Body of pancreas (tissue), 4 donors: ENCODE measurements around the gene CTSL. TPM values are rescaled to one million over a fixed set of nuclear protein-coding genes. Genes with fewer than 3 reads are reported as not detected.
A peak's percentile ranks its signal among the peaks of the same experiment; 100 is the strongest.

Source experiments
- ATAC-seq: fragments of 150-250 bp; one replicate; pipeline ENCODE4 v1.9.1; 2016
- DNase-seq, 4 donors: peaks; one replicate each; pipeline ENCODE4 v3.0.0-alpha.2; 2019
- H3K27ac ChIP-seq, 4 donors: fragments of 200-600 bp; sonication (generic); 1 replicate in 3 of 4; 2 replicates in 1 of 4; pipeline versions ENCODE4 v1.5.1 to v1.6.1; 2016 to 2019; ENCODE audit warnings: mild to moderate bottlenecking in 1 of 4, mixed read lengths in 1 of 4, moderate library complexity in 1 of 4
- H3K27me3 ChIP-seq, 2 donors: fragments of 200-600 bp; sonication (generic); one replicate each; pipeline ENCODE4 v1.6.0; 2016; ENCODE audit warnings: mild to moderate bottlenecking in 1 of 2
- H3K36me3 ChIP-seq, 2 donors: fragments of 200-600 bp; sonication (generic); replicated peaks in 1 of 2; 2 replicates each; pipeline ENCODE4 v1.5.1; 2016; ENCODE audit warnings: low read depth in 2 of 2; ENCODE audit not compliant: insufficient read depth in 1 of 2
- H3K4me1 ChIP-seq: fragments of 200-600 bp; sonication (generic); one replicate; pipeline ENCODE4 v1.6.0; 2016
- H3K4me3 ChIP-seq, 2 donors: fragments of 200-600 bp; sonication (generic); 1 replicate in 1 of 2; 2 replicates in 1 of 2; pipeline ENCODE4 v1.5.1; 2016 to 2019
- H3K9me3 ChIP-seq, 3 donors: fragments of 200-600 bp; sonication (generic); 1 replicate in 2 of 3; 2 replicates in 1 of 3; pipeline ENCODE4 v1.5.1; 2016
- POLR2A ChIP-seq, 3 donors: fragments of 450-650 bp; IDR thresholded peaks; one replicate each; pipeline ENCODE4 v1.6.1; 2016; ENCODE audit warnings: antibody characterized with exemption in 3 of 3, mild to moderate bottlenecking in 2 of 3
- WGBS, 2 donors: methylation state at CpG; one replicate each; pipeline ENCODE4 v1.1.5; 2017; 5-methylcytosine and 5-hydroxymethylcytosine counted together
- intact Hi-C: fragments of 100-400 bp; cut with DNase I; formaldehyde crosslinking; loops from one replicate; pipeline ENCODE4 v1.15.1; 2023
- total RNA-seq, 2 donors: library from RNA; depleted of rRNA; stranded (reverse); fragments of >200 nt; gene quantifications; one replicate each; pipeline ENCODE4 v1.1.0, GENCODE V29; 2016
- TF ChIP-seq, protein P1 (sequence below), 7 experiments: fragments of 450-650 bp in 4 of 7; fragments of 200-600 bp in 3 of 7; sonication (generic) in 3 of 7; IDR thresholded peaks; one replicate each; pipeline ENCODE4 v1.5.1; 2016 to 2019; ENCODE audit warnings: antibody characterized with exemption in 7 of 7

Gene CTSL
- total RNA-seq, 2 donors from 2014 or later, result 45.8 to 60.2 TPM

- H3K27ac ChIP-seq, result no peak overlapping the region
- TF ChIP-seq POLR2A (IDR thresholded peaks at IDR 0.05), result no peak
- TF ChIP-seq, protein P1, sequence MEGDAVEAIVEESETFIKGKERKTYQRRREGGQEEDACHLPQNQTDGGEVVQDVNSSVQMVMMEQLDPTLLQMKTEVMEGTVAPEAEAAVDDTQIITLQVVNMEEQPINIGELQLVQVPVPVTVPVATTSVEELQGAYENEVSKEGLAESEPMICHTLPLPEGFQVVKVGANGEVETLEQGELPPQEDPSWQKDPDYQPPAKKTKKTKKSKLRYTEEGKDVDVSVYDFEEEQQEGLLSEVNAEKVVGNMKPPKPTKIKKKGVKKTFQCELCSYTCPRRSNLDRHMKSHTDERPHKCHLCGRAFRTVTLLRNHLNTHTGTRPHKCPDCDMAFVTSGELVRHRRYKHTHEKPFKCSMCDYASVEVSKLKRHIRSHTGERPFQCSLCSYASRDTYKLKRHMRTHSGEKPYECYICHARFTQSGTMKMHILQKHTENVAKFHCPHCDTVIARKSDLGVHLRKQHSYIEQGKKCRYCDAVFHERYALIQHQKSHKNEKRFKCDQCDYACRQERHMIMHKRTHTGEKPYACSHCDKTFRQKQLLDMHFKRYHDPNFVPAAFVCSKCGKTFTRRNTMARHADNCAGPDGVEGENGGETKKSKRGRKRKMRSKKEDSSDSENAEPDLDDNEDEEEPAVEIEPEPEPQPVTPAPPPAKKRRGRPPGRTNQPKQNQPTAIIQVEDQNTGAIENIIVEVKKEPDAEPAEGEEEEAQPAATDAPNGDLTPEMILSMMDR (IDR thresholded peaks at IDR 0.05), result no peak
- peaks cover 18% of the 10 kb centered on the region for H3K4me1 ChIP-seq
- ATAC-seq, result no peak
- H3K4me3 ChIP-seq, result no peak overlapping the region
- H3K27me3 ChIP-seq, result no peaks in the 10 kb centered on the region
- DNase-seq, result no peak
- 94 to 99% methylated on average over 4 of the region's 4 CpGs for WGBS, 2 donors
- H3K9me3 ChIP-seq, result no peaks in the 10 kb centered on the region
- peaks cover 5 to 18% of the 10 kb centered on the region in 2 donors for H3K36me3 ChIP-seq
- intact Hi-C loops, result no loop called here
Measured at GRCh38 chr9:87699835-87700234, 26.1 kb upstream of the CTSL start.

GRCh38 chr9:87701491-87701890, 24.4 kb upstream of the CTSL start:
- intact Hi-C loops, result no loop called here
- H3K27ac ChIP-seq, result no peak overlapping the region
- no peaks in the 10 kb centered on the region for H3K9me3 ChIP-seq
- DNase-seq, result no peak
- WGBS, 2 donors, result 95 to 97% methylated on average over 9 of the region's 9 CpGs
- TF ChIP-seq POLR2A (IDR thresholded peaks at IDR 0.05), result no peak
- TF ChIP-seq, protein P1 (IDR thresholded peaks at IDR 0.05), result no peak
- H3K27me3 ChIP-seq, result no peaks in the 10 kb centered on the region
- peaks cover 18% of the 10 kb centered on the region for H3K4me1 ChIP-seq
- H3K36me3 ChIP-seq, result peaks cover 12 to 17% of the 10 kb centered on the region in 2 donors
- no peak for ATAC-seq
- no peak overlapping the region for H3K4me3 ChIP-seq

DNA sequence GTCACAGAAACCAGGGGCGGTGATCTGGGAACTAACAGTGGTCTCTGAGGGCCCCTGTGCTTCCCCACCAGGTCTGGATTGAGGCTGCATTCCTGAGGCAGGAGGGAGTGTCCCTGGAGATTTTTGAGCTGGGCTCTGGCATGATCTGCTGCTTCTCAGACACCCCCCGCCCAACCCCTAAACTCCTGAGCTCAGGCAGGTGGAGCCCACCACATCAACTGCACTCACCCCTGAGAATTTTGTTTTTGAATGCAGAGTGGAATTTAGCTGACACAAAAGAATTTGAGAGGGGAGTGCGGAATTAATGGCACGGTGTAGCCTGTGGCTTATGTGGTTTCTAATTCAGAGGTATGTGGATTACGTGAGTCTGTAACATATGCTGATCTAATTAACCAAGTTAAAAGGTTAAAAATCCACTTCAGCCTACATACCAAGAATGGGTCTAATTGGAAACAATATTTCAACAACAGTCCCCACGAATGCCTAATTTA, 23.9 kb upstream of the CTSL start:
- WGBS, 2 donors, result 85 to 87% methylated on average over 6 of the region's 6 CpGs
- intact Hi-C loops, result no loop called here
- Histone ChIP-seq H3K4me3 (no peak overlapping the region), H3K36me3 (peaks cover 14 to 20% of the 10 kb centered on the region in 2 donors), H3K27ac (no peak overlapping the region), H3K4me1 (peaks cover 18% of the 10 kb centered on the region), H3K9me3 (no peaks in the 10 kb centered on the region), H3K27me3 (no peaks in the 10 kb centered on the region)
- no peak for DNase-seq
- no peak for ATAC-seq
- TF ChIP-seq, protein P1 (IDR thresholded peaks at IDR 0.05), result no peak
- no peak for TF ChIP-seq POLR2A (IDR thresholded peaks at IDR 0.05)

GRCh38 chr9:87702921-87703320, 23.0 kb upstream of the CTSL start:
- Histone ChIP-seq H3K27me3 (no peaks in the 10 kb centered on the region), H3K36me3 (peaks cover 9 to 21% of the 10 kb centered on the region in 2 donors), H3K4me3 (no peak overlapping the region), H3K9me3 (no peaks in the 10 kb centered on the region), H3K27ac (peak overlapping the region in 2 of 4 donors; percentile 25 to 48), H3K4me1 (peaks cover 18% of the 10 kb centered on the region)
- 82 to 95% methylated on average over 2 to 9 of the region's 9 CpGs for WGBS, 2 donors
- TF ChIP-seq, protein P1 (IDR thresholded peaks at IDR 0.05), result no peak
- no peak for TF ChIP-seq POLR2A (IDR thresholded peaks at IDR 0.05)
- intact Hi-C loops, result no loop called here
- ATAC-seq (no peak), DNase-seq (no peak)

DNA sequence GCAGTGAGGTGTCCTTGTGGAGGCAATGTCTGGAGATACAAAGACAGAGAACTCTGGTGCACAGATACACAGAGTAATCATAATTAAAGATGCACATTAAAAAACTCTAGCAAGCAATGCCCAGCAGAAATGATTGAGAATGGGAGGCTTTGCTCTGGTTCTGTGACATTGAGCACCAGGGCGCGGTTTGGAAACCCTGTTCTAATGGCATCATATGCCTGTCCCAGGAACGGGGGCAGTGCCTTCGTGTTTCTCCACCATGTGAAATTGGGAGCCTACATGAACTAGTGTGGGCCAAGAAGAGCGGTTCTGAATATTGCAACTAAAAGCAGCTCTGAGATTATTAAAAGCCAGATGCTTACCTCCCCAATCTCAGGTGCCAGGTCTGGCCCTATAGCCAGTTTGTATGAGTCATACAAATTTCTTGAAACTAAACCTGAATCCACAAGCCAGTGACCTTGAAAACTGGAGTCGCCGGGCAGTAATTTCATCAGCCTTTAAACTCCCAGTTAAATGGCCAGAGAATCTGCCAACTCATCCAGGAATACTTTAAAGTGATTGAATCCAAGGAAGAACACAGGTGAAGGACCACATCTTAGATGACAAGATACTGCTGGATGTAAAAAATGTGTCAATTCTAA, 22.2 kb upstream of the CTSL start:
- DNase-seq, result peak; percentile 60 to 77 (median 73)

More for the DNA sequence above, 22.2 kb upstream of the CTSL start:
- Histone ChIP-seq H3K9me3 (no peaks in the 10 kb centered on the region), H3K27me3 (no peaks in the 10 kb centered on the region), H3K36me3 (peaks cover 9 to 24% of the 10 kb centered on the region in 2 donors), H3K27ac (peak overlapping the region; percentile 7 to 48 (median 40)), H3K4me3 (no peak overlapping the region), H3K4me1 (peaks cover 18% of the 10 kb centered on the region)
- 61 to 71% methylated on average over 7 of the region's 7 CpGs for WGBS, 2 donors
- no peak for TF ChIP-seq POLR2A (IDR thresholded peaks at IDR 0.05)
- TF ChIP-seq, protein P1 (IDR thresholded peaks at IDR 0.05), result no peak
- intact Hi-C loops, result no loop called here
- peak; percentile 92 for ATAC-seq
